ENCODE data around the gene HIPK2. TPM values are rescaled to one million over a fixed set of nuclear protein-coding genes. Genes with fewer than 3 reads are reported as not detected.

The HIPK2 gene
- total and polyA plus RNA-seq, 10 of the 15 experiments (the other 5 are each of a cell fraction or from before 2014, with no cell fraction given): 1.7 to 39.0 (median 9.4) TPM

DNA sequence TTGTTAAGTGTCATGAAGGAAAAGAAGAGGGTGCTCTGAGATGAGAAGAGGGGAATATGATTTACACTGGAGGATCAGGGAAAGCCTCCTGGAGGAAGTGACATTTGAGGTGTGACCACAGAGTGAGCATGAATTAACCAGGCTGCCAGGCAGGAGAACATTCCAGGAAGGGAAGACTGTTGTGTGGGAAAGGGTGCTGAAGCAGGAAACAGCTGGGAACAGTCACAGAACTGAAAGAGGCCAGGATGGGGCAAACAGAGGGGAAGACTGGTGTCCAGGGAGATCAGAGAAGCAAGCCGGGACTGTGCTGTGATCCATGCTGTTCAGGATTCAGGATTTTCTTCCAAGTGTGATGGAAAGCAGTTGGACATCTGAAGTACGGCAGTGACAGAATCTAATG is 14.9 kb downstream of the HIPK2 start:
- Histone ChIP-seq H3K36me3 (ENCODE audit: control insufficient read depth in 2 of 2, insufficient read depth in 2 of 2, low read length in 1 of 2) (no peaks in the 10 kb centered on the region; a peak in 1 of 4 replicates), H3K4me1 (ENCODE audit: control insufficient read depth, insufficient read depth, low read length) (peaks cover 11% of the 10 kb centered on the region), H3K4me3 (no peak overlapping the region), H3K9ac (ENCODE audit: control insufficient read depth, insufficient read depth, low read length) (no peak overlapping the region), H2AFZ (ENCODE audit: control insufficient read depth, low read depth, low read length) (no peak overlapping the region), H4K20me1 (ENCODE audit: control insufficient read depth, insufficient read depth) (peaks cover 5% of the 10 kb centered on the region), H3K4me2 (ENCODE audit: control insufficient read depth, insufficient read depth) (no peak overlapping the region), H3K9me3 (replicated peaks; ENCODE audit: control insufficient read depth, insufficient read depth, low read length) (no peaks in the 10 kb centered on the region), H3K79me2 (ENCODE audit: control insufficient read depth, insufficient read depth, low read length) (peaks cover 9% of the 10 kb centered on the region), H3K27me3 (replicated peaks in 1 of 2; ENCODE audit: control insufficient read depth in 2 of 2, insufficient read depth in 2 of 2, low read length in 1 of 2) (no peaks in the 10 kb centered on the region), H3K27ac (ENCODE audit: control insufficient read depth, insufficient read depth) (no peak overlapping the region)
- FAIRE-seq (no peak), ATAC-seq (no peak), DNase-seq (ENCODE audit: low read depth, low spot score) (no peak)
- WGBS (ENCODE audit: insufficient coverage, insufficient replicate concordance, low lambda C conversion rate, missing lambda C conversion rate): 92% methylated on average over 2 of the region's 2 CpGs
- ChIA-PET RAD21 (ENCODE audit: unreplicated experiment) (no interaction called here), POLR2A (no interaction called here), SMC1A (ENCODE audit: uncharacterized antibody, unreplicated experiment) (interaction anchor here (1.4 kb wide), 1 partner anchor 116 kb away, joined by 3 read pairs; no protein-coding TSS in a partner anchor), CTCF (interaction anchor here (1.0 to 1.7 kb wide), 2 partner anchors 8 kb away, joined by 3 to 4 read pairs; no protein-coding TSS in a partner anchor)
- in situ Hi-C loops (cut with MboI): no loop called here
- BruUV-seq (replicated peaks): no TSS peak
- TF ChIP-seq ZZZ3 (IDR thresholded peaks at IDR 0.05; ENCODE audit: control insufficient read depth, insufficient read length, low read depth) (no peak), NFYB (IDR thresholded peaks at IDR 0.05; ENCODE audit: insufficient read depth, low read depth, low read length) (no peak)
- intact Hi-C loops (cut with micrococcal nuclease; ENCODE audit: unreplicated experiment): no loop called here

DNA sequence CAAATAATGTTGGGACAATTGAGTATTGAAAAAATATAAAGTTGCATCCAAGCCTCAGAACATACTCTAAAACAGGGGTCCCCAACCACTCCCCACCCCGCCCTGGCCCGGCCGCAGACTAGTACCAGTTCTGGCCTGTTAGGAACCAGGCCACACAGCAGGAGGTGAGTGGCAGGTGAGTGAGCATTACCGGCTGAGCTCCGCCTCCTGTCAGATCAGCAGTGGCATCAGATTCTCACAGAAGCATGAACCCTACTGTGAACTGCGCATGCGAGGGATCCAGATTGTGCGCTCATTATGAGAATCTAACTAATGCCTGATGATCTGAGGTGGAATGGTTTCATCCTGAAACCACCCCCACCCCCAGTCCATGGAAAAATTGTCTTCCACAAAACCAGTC is 19.4 kb downstream of the HIPK2 start:
- peaks cover 11% of the 10 kb centered on the region for H3K79me2 ChIP-seq (ENCODE audit: control insufficient read depth, insufficient read depth, low read length)
- no peaks in the 10 kb centered on the region for H4K20me1 ChIP-seq (ENCODE audit: control insufficient read depth, insufficient read depth)
- no peak overlapping the region for H3K4me3 ChIP-seq
- no peaks in the 10 kb centered on the region for H3K9me3 ChIP-seq (replicated peaks; ENCODE audit: control insufficient read depth, insufficient read depth, low read length)
- DNase-seq (ENCODE audit: low read depth, low spot score): no peak
- no peak for ATAC-seq
- ChIA-PET CTCF (no interaction called here), SMC1A (ENCODE audit: uncharacterized antibody, unreplicated experiment) (interaction anchor here (1.4 kb wide), 1 partner anchor 111 kb away, joined by 4 read pairs; no protein-coding TSS in a partner anchor), POLR2A (no interaction called here), RAD21 (ENCODE audit: unreplicated experiment) (no interaction called here)
- H3K36me3 ChIP-seq (ENCODE audit: control insufficient read depth in 2 of 2, insufficient read depth in 2 of 2, low read length in 1 of 2): no peaks in the 10 kb centered on the region; a peak in 1 of 4 replicates
- BruUV-seq (replicated peaks): no TSS peak
- WGBS (ENCODE audit: insufficient coverage, insufficient replicate concordance, low lambda C conversion rate, missing lambda C conversion rate): 91% methylated on average over 8 of the region's 8 CpGs
- no peak overlapping the region for H2AFZ ChIP-seq (ENCODE audit: control insufficient read depth, low read depth, low read length)
- no peak overlapping the region for H3K4me2 ChIP-seq (ENCODE audit: control insufficient read depth, insufficient read depth)
- no peak overlapping the region for H3K9ac ChIP-seq (ENCODE audit: control insufficient read depth, insufficient read depth, low read length)
- peaks cover 6% of the 10 kb centered on the region for H3K4me1 ChIP-seq (ENCODE audit: control insufficient read depth, insufficient read depth, low read length)
- no peaks in the 10 kb centered on the region for H3K27me3 ChIP-seq (replicated peaks in 1 of 2; ENCODE audit: control insufficient read depth in 2 of 2, insufficient read depth in 2 of 2, low read length in 1 of 2)
- no peak overlapping the region for H3K27ac ChIP-seq (ENCODE audit: control insufficient read depth, insufficient read depth)
- intact Hi-C loops (cut with micrococcal nuclease; ENCODE audit: unreplicated experiment): no loop called here
- no peak for TF ChIP-seq MEF2A (IDR thresholded peaks at IDR 0.05; ENCODE audit: insufficient read depth, low read depth, low read length)
- no peak for FAIRE-seq
- in situ Hi-C loops (cut with MboI): no loop called here

Measured in GM12878 (cell line).